ENCODE results near the gene S100A12. TPM values are rescaled to one million over a fixed set of nuclear protein-coding genes. Genes with fewer than 3 reads are reported as not detected.
"Not testable (repeated sequence)": the region's sequence is repeated elsewhere in the genome, so short reads cannot be mapped to it uniquely, and the experiment has no call there.

The S100A12 gene
- not detected for total RNA-seq

DNA sequence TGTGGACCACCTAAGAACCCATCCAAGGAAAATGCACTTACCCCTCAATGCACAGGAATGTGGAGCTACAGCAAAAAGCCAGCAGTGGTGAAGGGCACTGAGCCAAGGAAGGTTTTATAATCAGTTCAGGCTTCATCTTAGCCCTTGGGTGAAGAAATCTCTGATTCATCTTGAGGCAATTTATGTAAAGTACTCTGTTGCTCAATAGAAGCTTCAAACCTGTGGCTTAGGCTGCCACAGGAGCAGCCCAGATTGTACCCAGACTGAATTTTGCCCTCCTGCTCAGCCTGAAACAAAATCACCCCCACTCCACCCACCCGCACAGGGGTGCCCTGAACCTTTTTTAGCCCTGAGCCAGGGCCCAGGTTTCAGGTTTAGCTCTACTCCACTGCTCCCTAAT lies at the start of gene S100A12:
Gene S100A12 (minus strand): TSS at position 111 of the 400 bp plus-strand sequence. CDS start 1,029 bp downstream, outside the sequence.
- intact Hi-C loops (cut with micrococcal nuclease) = no loop called here
- H3K9me3 Mint-ChIP-seq = no peaks in the 10 kb centered on the region
- peaks cover 15% of the 10 kb centered on the region for H3K27me3 Mint-ChIP-seq
- no peak within 1 kb of the TSS for H3K4me3 Mint-ChIP-seq
- H3K27ac Mint-ChIP-seq = no peak within 1 kb of the TSS
- CTCF ChIA-PET = interaction anchor here (0.6 kb wide), 1 partner anchor 149 kb away, joined by 4 read pairs; no protein-coding TSS in a partner anchor
- POLR2A ChIA-PET = no interaction called here
- H3K4me1 Mint-ChIP-seq (ENCODE audit: low read depth) = no peaks in the 10 kb centered on the region
- DNase-seq = no peak
- H3K36me3 Mint-ChIP-seq = no peaks in the 10 kb centered on the region

DNA sequence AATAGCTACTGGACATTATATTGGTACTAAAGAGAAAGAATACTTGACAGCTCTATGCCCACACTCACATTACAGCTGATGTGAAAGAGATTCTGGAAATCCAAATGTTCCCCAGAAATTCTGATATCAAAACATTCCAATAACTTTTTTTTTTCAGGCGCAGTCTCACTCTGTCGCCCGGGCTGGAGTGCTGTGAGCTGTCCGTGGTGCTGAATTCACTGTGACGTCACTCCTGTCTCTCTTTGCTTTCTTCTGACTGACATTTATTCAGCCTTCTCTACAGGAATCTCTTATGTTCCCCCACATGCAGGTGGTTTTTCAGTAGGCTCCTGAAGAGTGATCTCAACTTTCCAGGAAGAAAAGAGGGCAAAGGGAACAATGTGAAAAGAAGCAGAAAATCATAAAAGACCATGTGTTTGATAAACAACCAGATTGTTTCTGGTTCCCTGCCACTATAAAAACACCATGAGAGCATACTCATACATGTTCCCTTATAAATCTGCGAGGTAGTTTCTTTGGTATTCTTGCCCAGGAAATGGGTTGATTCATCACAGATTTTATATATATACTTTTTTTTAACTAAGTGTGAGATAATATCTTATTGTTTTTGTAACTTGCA lies 47.1 kb upstream of the S100A12 start:
- no peaks in the 10 kb centered on the region for H3K4me1 Mint-ChIP-seq (ENCODE audit: low read depth)
- no peak overlapping the region for H3K27ac Mint-ChIP-seq
- H3K4me3 Mint-ChIP-seq = no peak overlapping the region
- no peaks in the 10 kb centered on the region for H3K9me3 Mint-ChIP-seq
- POLR2A ChIA-PET = no interaction called here
- no peaks in the 10 kb centered on the region for H3K36me3 Mint-ChIP-seq
- intact Hi-C loops (cut with micrococcal nuclease) = no loop called here
- peaks cover 34% of the 10 kb centered on the region for H3K27me3 Mint-ChIP-seq
- peak; percentile 76 for DNase-seq
- CTCF ChIA-PET = interaction anchor here (0.6 to 0.7 kb wide), 2 partner anchors 72 to 157 kb away, joined by 3 to 4 read pairs; no protein-coding TSS in a partner anchor

- H3K36me3 Mint-ChIP-seq = no peaks in the 10 kb centered on the region
- no peak for DNase-seq
- H3K27me3 Mint-ChIP-seq = peaks cover 30% of the 10 kb centered on the region
- ChIA-PET POLR2A (no interaction called here), CTCF (interaction anchor here (1.5 kb wide), 1 partner anchor 75 kb away, joined by 4 read pairs; no protein-coding TSS in a partner anchor)
- H3K4me1 Mint-ChIP-seq (ENCODE audit: low read depth) = no peaks in the 10 kb centered on the region
- intact Hi-C loops (cut with micrococcal nuclease) = no loop called here
- no peaks in the 10 kb centered on the region for H3K9me3 Mint-ChIP-seq
- no peak overlapping the region for H3K27ac Mint-ChIP-seq
- H3K4me3 Mint-ChIP-seq = no peak overlapping the region
Measured at GRCh38 chr1:153420306-153420705, 44.9 kb upstream of the S100A12 start.

DNA sequence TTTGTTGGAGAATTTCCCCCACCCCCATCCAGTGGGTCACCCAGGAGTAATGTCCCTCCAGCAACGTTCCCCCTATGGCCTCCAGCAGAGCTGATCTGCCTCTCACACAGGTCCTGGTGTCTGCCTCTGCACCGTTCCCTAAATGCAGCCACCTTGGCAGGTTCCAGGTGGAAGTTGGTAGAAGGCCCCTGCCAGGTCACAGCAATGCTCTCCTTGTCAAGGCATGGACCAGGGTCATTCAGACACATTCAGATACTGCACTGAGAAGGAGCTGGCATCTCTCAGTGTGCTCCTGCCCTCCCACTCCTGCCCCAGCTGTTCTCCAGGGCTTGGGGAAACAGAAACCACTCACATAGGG lies 44.0 kb upstream of the S100A12 start:
- H3K4me3 Mint-ChIP-seq; DNase-seq; H3K36me3 Mint-ChIP-seq; H3K4me1 Mint-ChIP-seq (ENCODE audit: low read depth); intact Hi-C loops (cut with micrococcal nuclease); H3K9me3 Mint-ChIP-seq; H3K27ac Mint-ChIP-seq; POLR2A ChIA-PET: not testable (repeated sequence)
- CTCF ChIA-PET = interaction anchor here (1.5 kb wide), 1 partner anchor 76 kb away, joined by 4 read pairs; no protein-coding TSS in a partner anchor
- peaks cover 30% of the 10 kb centered on the region for H3K27me3 Mint-ChIP-seq

DNA sequence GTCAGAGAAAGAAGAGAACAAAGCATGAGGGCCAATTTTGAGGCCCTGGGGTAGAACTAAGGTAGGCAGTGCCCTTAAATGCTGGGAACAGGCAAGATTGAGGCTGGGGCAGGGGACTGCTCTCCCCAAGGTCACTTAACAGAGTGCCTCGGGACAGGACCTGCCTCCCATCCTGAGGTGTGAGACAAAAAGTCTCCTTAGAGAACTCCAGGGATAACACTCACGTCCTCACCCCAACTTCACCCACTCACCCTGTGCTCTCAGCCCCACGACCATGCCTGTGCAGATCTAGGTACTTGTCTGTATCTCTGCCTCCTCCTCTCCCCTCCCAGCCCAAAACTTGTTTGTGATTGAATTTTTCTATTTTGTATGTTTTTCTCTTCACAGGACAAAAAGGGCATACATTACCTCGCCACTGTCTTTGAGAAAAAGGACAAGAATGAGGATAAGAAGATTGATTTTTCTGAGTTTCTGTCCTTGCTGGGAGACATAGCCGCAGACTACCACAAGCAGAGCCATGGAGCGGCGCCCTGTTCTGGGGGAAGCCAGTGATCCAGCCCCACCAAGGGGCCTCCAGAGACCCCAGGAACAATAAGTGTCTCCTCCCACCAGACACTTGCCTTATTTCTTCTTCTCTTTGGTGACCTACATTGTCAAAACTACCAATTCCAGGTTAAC lies 43.5 kb upstream of the S100A12 start:
- H3K4me3 Mint-ChIP-seq; DNase-seq; H3K27ac Mint-ChIP-seq; intact Hi-C loops (cut with micrococcal nuclease); POLR2A ChIA-PET; H3K4me1 Mint-ChIP-seq (ENCODE audit: low read depth); H3K9me3 Mint-ChIP-seq; H3K36me3 Mint-ChIP-seq: not testable (repeated sequence)
- CTCF ChIA-PET = interaction anchor here (1.5 kb wide), 1 partner anchor 76 kb away, joined by 4 read pairs; no protein-coding TSS in a partner anchor
- peaks cover 30% of the 10 kb centered on the region for H3K27me3 Mint-ChIP-seq

DNA sequence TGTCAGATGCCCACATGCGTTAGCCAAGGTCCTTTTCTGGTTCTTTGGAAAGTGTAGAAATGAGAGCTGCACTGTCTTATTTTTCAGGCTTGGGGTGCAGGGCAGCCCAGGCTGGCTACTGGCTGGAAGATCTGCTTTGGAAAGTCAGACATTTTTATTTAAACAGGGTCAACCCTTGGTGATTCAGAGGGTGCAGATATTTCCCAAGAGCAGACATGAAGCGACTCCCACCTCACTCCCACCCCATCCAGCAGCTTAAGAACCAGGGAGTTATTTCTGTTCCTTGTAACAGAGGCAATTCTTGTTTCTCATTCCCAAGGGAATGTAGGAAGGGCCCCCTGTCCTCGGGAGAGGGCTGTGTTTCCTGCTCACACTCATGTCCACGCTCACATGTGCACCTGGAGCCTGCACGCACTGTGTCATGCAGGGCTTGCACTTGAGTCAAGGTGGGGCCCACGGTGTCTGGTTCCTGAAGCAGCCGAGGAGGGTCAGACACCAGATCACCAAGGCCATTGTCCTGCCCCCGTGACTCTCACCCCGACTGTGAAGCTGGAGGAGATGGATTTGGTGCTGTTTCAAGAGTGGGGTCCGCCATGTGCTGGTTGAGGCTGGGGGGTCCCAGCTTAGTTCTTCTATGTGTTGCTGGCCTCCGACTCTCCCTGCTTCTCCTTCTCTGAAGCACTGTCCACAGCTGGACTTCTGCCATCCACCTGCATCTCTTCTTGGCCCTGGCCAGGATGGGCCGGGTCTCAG lies 41.9 kb upstream of the S100A12 start:
- no peak for DNase-seq
- no peak overlapping the region for H3K4me3 Mint-ChIP-seq
- peaks cover 28% of the 10 kb centered on the region for H3K27me3 Mint-ChIP-seq
- H3K4me1 Mint-ChIP-seq (ENCODE audit: low read depth) = no peaks in the 10 kb centered on the region
- no peaks in the 10 kb centered on the region for H3K9me3 Mint-ChIP-seq
- ChIA-PET POLR2A (no interaction called here), CTCF (no interaction called here)
- H3K36me3 Mint-ChIP-seq = no peaks in the 10 kb centered on the region
- H3K27ac Mint-ChIP-seq = no peak overlapping the region
- intact Hi-C loops (cut with micrococcal nuclease) = no loop called here

- H3K36me3 Mint-ChIP-seq = no peaks in the 10 kb centered on the region
Measured at GRCh38 chr1:153415850-153416570, 40.6 kb upstream of the S100A12 start, which contains the start of gene S100A7A. Gene S100A7A (plus strand): TSS chr1:153416520. CDS start chr1:153418083, 1,563 bp downstream.

GRCh38 chr1:153413961-153414360 lies 38.5 kb upstream of the S100A12 start:
- POLR2A ChIA-PET; H3K4me3 Mint-ChIP-seq; H3K36me3 Mint-ChIP-seq; DNase-seq; H3K9me3 Mint-ChIP-seq; H3K4me1 Mint-ChIP-seq (ENCODE audit: low read depth); H3K27ac Mint-ChIP-seq; CTCF ChIA-PET; intact Hi-C loops (cut with micrococcal nuclease): not testable (repeated sequence)
- peaks cover 25% of the 10 kb centered on the region for H3K27me3 Mint-ChIP-seq

More at GRCh38 chr1:153415850-153416570, 40.6 kb upstream of the S100A12 start, which contains the start of gene S100A7A:
- intact Hi-C loops (cut with micrococcal nuclease) = no loop called here
- DNase-seq = no peak
- peaks cover 32% of the 10 kb centered on the region for H3K27me3 Mint-ChIP-seq
- no peaks in the 10 kb centered on the region for H3K4me1 Mint-ChIP-seq (ENCODE audit: low read depth)
- no peak within 1 kb of the TSS for H3K4me3 Mint-ChIP-seq
- H3K9me3 Mint-ChIP-seq = peaks cover 5% of the 10 kb centered on the region
- ChIA-PET CTCF (no interaction called here), POLR2A (no interaction called here)
- no peak within 1 kb of the TSS for H3K27ac Mint-ChIP-seq

- DNase-seq; H3K27ac Mint-ChIP-seq; intact Hi-C loops (cut with micrococcal nuclease); H3K4me1 Mint-ChIP-seq (ENCODE audit: low read depth); H3K4me3 Mint-ChIP-seq; POLR2A ChIA-PET; H3K9me3 Mint-ChIP-seq; H3K36me3 Mint-ChIP-seq: not testable (repeated sequence)
- peaks cover 23% of the 10 kb centered on the region for H3K27me3 Mint-ChIP-seq
- CTCF ChIA-PET = interaction anchor here (1.1 to 2.8 kb wide), 2 partner anchors 54 to 87 kb away, joined by 3 to 22 read pairs; no protein-coding TSS in a partner anchor
Measured at GRCh38 chr1:153407274-153407673, 31.9 kb upstream of the S100A12 start.

DNA sequence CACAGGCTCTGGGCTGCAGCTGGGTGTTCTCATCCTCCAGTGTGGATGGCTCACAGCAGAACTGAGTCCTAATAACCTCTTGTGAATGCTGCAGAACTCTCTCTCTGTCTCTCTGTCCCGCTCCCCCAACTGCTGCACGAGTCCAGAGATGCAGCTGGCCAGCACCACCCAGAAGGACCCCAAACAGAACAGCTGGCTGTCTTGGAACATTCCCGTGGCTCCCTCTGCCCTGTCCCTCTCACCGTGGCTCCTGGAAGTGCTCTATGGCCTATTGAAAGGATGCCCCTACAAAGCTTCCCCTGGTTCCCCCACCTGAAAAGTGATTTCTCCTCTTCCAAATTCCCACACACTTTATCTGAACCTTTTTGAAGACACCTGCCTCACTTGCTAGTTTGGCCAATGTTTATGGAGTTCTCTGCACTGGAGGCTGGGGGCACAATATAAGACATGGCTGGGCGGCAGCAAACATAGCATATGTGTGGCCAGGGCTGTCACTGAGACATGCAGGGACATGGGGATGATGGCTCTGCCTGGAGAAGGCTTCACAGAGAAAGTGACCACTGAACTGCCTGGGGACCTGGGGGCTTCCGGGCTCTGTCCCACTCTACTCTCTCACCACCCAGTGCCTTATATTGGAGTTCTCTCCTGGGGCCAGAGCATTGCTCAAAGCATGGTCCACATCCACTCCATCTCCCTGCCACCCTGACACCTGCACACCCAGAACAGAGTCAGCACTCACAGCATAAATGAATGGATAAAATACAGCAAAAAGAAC lies 30.6 kb upstream of the S100A12 start:
- H3K27me3 Mint-ChIP-seq = peaks cover 16% of the 10 kb centered on the region
- H3K36me3 Mint-ChIP-seq; POLR2A ChIA-PET; H3K27ac Mint-ChIP-seq; intact Hi-C loops (cut with micrococcal nuclease); H3K9me3 Mint-ChIP-seq; DNase-seq; H3K4me3 Mint-ChIP-seq; H3K4me1 Mint-ChIP-seq (ENCODE audit: low read depth): not testable (repeated sequence)
- CTCF ChIA-PET = interaction anchor here (1.1 to 2.8 kb wide), 2 partner anchors 52 to 89 kb away, joined by 3 to 22 read pairs; no protein-coding TSS in a partner anchor

DNA sequence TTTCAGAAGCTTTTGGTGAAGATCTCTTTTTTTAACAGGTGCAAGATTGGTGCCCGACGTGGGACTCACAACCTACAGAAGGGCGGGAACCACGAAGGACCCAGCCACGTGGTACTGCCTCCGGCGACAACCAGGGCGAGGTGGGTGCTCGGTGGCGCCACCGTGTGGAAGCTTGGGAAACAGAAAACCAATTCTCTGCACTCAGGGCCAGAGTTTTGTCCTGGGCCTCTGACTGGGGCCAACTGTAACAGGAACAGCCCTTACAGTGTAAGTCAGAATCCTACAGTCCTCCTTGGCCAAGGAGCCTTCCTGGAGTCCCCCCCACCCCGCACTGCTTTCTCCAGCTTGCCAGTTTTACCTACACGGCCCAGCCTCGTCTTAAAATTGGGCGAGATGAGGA lies 29.3 kb upstream of the S100A12 start:
- Mint-ChIP-seq H3K27ac (no peak overlapping the region), H3K9me3 (peaks cover 2% of the 10 kb centered on the region), H3K4me3 (no peak overlapping the region), H3K4me1 (ENCODE audit: low read depth) (peaks cover 8% of the 10 kb centered on the region), H3K27me3 (peaks cover 13% of the 10 kb centered on the region), H3K36me3 (no peaks in the 10 kb centered on the region)
- intact Hi-C loops (cut with micrococcal nuclease) = loop anchor here (1.0 kb wide), 1 partner anchor 52 kb away; no protein-coding TSS in a partner anchor
- ChIA-PET CTCF (interaction anchor here (0.7 to 3.3 kb wide), 5 partner anchors 9 to 167 kb away, joined by 3 to 11 read pairs (median 3); no protein-coding TSS in a partner anchor), POLR2A (no interaction called here)
- DNase-seq = peak; percentile 75

Data from activated CD4-positive, alpha-beta memory T cell treated with anti-CD3 and anti-CD28 coated beads for 36 hours (primary cell).